NCI-H69 (cell line): ENCODE measurements around the gene RAPGEF3.

Experiments
- DNase-seq: peaks from one replicate; lab custom pipeline; 2025; lab: John Stamatoyannopoulos, UW

Gene RAPGEF3

DNA sequence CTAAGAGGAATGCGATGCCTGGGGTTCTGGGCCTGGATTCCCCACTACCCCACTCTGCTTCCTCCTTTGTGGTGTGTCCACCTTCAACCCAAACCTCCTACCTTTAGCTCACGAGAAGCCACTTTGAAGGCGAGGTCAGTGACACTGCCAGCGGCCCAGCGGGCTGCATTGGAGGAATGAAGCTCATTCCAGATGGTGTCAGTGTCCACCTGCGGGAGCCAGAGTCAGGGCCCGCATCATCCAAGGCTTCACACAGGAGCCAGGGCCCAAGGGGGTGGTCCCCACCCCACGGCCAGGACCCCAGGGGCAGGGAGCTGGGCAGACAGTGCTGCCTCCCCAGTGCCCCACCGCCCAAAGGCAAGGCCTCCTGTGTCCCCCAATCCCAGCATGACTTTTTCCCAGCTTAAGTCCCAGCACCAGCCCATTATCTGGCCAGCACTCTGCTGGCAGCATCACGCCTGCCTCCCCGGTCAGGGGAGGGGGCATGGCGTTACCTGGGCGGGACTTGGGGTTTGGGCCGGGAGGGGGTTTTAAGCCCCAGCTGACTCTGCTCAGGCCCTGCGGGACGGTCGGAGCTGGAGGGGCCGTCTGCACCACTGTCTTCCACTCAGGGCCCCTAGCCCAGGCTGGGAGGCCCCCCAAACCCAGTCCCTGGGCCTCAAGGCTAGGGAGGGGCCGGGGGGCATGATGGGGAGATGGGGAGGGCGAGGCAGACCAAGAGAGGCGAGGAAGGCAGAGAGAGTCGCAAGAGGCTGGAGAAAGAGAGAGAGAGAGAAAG lies 31.2 kb upstream of the RAPGEF3 start:
- DNase-seq = no peak

DNA sequence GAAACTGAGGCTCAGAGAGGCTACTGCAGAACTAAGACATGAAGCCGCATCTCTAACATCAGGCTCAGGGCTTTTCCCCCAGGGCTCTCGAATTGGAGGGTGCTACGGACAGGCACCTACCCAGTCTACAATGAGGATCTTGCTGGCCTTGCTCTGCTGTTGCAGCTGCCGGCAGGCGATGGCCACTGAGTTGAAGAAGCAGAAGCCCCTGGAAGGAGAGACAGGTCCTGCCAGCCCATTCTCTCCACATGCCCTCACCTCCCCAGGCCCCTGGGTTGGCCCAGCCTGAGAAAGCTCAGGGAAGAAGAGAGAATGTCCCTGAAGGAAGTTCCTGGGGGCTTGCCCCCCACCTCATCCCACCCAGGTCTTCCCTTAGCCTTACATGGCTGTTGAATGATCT lies 30.5 kb upstream of the RAPGEF3 start:
- DNase-seq = no peak

DNA sequence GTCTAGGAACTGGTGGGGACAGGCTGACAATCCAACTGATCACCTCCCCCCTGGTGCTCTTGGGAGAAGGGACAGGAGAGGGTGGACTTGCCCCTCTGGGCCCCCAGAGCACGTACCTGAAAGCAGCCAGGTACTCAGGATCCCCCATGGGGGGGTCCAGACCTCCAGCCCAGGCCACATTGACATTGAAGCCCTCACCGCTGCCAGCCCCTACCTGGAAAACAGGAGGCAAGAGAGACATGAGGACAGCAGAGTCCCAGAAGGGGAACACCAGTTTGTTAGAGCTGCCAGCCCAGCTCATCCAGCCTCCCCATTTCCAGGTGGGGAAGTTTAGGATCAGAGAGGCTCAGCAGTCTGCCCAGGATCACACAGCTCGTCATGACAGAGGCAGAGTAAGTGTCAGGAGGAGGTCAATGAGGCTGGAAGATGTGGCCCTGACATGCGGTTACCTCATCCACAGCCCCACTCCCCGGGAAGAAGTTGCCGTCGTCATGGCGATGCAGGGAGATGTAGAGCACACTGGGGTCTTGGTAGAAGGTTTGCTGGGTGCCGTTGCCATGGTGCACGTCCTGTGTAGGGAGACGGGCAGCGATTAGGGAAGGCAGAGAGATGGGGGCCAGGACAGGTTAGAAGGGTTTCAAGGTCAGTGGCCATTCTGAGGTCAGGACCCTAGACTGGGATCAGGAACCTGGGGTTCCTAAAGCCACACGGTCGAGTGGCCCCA lies 29.1 kb upstream of the RAPGEF3 start:
- no peak for DNase-seq

DNA sequence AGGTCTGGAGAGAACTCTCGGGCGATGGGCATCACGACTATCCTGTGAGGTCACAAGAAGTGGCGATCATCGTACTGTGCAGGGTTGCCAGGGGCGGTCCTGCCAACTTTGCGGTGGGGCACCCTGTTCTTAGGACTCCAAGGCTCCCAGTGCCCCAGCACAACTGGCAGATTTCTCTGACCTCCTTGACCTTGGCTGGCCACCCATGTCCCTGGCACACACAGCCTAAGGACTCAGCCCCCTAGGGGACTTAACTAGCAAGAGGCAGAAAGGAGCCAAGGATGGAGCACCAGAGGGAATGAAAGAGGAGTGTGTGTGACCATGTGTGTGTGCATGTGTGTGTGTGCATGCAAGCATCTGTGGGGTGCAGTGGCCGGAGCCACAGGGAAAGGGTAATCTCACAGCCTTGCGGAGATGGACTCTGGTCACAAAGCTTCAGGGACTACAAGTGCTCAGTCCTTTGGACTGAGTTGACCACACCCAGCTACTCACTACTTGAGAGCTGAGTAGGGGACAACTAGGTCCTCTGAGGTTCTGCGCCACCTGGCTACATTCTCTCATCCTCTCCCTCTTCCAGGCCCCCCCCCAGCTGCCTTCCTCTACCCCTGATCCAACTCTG lies 28.1 kb upstream of the RAPGEF3 start:
- DNase-seq = no peak

DNA sequence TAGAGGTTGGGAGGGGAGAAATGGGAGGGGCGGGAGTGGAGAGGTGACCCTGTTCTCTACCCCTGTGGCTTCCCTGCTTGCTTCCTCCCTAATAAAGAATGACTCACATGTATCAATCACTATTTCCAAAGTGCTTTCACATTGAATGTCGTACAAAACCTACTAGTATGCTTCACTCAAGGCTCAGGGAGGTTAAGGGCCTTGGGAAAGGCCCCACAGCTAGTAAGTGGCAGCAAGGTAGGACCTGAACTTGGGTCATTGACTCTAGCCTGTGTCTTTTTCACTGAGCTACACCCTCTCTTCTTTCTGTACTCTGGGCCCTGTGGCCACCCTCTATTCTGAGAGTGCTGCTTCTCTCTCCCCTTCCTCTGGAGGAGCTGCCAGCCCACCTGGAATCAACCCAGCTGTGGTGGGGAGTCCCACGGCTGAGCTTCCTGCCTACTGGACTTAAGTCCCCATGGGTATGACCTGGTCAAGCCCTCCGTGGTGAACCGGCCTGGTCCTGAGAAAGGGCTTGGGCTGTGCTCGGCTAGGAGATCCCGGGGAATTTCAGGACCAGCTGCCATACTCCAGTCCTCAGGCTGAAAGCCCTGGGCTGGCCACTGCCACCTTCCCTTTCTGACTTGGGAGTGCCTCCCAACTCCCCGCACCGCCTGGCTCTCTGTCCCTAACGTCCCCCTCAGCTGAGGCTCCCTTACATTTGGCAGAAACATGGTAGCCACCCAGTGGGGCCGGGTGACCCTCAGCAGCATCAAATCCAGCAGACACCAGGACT lies 27.4 kb upstream of the RAPGEF3 start:
- no peak for DNase-seq

DNA sequence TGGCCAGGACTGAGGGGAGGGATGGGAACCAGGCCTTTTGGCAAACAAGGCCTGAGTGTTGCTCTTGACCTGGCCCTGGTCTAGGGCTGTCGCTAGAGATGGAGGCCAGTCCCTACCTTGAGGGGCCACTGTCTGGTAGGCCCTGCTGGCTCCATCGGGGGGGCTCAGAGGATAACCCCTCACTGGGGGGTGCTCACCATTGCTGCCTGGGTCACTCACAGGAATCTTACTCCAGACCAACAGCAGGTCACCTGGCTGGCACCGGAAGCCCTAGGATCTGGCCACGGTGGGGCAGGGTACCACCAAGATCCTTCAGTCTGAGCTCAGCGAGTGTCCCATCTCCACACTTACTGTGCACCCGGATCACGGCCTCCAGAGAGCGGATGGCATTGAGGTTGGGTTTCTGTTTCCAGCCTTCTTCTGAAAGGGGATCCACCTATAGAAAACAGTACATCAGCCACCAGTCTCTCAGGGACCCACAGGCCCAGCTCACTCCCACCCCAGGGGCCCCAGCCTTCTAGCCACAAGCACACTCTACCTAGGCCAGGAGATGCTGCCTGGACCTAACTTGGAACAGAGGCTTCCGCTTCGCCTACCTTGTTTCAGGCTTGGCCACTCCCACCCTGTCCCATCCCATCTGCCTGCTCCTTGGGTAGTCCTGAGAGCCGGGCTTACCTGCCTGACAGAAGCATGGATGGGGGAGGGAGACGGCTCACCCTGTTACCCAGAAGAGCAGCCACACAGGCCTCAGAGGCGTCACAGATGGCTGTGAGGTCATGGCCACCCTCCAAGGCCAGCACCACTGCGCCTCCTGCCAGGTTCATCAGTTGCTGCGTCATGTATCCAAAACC lies 26.6 kb upstream of the RAPGEF3 start:
- peak; percentile 15 for DNase-seq

DNA sequence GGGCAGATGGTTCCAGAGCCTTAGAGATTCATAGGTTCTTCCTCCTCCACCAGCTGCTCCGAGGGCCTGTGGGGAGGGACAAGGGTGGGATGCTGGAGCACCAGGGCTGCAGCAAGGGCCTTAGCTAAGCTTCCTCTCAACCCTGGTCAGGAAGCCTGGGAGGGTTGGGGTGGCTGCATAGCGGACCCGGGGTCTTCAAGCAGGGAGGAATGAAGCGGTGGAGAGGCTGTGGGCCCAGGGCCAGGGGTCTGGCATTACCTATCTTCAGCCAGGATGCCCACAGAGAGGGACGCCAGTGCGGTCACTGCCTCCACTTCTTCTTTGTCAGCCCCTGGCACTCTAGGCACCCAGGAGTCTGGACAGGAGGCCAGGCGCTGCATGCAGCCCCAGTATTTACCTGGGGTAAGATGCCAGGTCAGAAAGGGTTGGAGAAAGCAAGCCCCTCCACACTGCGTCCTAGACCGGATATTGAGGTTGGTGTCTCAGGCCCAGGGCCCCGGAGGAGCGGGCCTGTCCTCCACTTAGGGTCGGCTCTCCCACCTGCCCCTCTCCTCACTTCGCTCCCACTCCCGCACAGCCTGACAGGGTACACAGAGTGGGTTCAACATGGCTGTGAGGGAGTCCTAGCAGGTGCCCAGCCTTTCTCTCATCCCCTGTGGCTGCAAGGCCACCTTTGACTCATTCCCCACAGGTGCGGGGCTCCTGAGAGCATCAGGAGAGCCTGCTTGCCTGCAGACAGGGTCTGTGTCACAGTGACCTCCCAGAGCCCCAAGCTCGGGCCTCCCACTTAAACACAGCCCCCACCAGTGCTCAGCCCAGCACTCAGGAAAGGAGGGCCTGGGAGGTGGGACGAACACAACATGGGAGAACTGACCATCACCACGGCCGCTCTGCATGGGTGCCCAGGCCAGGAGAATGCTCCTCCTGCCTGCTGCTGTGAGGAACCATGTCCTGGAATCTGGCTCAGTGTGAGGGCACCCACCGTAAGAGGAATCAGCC lies 25.4 kb upstream of the RAPGEF3 start:
- DNase-seq = no peak

DNA sequence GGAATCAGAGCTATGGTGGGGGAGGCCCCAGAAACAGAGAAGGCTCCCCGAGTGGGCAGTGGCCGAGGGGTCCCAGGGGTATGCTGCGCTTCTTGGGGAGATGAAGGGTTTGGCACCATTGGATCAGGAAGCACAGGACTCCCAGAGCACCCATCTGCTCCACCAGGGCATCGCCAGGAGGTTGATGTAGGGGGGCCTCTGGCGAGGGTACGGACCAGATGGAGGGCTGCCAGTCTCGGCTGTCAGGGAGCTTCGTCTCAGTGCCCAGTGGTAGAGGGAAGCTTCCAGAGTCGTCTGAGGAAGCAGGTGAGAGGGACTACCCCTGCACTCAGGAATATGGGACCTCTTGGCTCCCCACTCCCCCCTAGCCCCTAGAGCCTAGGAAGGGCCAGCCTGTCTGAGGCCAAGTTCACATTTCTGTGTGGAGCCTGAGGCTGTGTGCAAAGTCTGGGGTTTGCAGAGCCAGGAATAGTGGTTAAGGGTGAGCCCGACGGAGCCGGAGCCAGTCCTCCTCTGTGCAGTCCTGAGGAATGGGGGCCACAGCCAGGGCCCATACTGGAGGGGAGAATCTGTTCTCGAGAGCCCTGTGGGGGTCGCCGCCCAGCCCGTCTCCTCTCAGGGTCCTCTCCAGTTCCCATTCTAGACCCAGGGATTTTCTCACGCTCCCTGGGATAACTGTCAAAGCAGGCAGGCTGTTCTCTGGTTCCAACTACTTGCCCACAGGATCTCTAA lies 24.5 kb upstream of the RAPGEF3 start:
- no peak for DNase-seq

DNA sequence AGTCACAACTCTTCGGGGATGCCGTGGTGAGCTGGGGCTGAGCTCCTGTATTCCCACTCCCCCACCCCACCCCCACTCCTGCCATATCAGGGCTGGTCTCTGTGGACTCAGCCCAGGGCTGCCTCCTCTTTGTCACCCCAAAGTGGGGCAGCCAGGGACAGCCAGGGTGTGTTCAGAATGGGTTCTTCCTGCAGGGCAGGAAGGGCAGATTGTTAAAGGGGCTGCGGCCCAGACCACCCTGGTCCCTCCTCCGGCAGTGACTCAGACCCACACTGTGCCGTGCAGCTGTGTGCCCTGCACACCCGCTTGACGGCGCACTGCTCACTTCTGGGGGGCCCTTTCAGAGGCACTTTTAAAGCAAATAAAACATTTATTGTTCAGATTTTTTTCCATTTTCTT lies 23.7 kb upstream of the RAPGEF3 start:
- DNase-seq = no peak

DNA sequence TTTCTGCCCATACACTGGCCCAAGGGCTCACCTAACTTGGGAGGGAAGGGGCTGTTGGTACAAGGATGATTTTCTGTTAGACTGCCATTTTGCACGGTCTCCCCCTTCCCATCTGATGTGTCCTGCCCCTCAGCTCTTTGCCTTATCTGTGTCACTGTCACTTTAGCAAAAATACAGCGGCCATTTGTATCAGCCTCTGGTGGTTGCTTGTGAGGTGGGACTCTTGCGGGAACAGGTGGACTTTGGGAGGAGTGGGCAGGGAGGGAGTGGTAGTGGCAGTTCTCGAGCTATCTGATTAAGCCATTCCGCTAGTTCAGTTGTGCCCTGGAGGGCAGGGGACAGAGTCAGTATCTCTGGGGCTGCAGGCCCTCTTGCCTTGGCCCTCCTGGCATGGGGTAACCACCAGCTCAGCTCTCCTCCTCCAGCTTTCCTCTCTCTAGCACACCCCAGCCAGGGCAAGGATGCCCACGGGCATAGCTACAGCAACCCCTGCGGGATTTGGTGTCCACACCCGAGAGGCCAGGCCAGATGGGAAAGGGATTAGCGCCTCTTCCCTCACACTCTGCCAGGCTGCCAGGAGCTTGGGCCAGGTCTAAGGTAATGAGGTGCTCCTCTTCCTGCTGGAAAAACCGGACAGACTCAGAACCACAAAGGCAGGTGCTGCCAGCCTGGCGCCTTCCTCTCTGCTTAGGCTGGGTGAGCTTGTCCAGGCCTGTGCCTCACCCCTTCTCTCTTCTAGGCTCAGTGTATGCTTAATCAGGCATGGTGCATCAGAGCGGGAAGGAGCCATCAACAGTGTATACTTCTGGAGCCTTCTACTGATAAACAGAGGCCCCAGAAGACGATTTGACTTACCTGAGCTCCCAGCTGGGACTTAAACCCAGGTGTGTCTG lies 23.0 kb upstream of the RAPGEF3 start:
- no peak for DNase-seq

DNA sequence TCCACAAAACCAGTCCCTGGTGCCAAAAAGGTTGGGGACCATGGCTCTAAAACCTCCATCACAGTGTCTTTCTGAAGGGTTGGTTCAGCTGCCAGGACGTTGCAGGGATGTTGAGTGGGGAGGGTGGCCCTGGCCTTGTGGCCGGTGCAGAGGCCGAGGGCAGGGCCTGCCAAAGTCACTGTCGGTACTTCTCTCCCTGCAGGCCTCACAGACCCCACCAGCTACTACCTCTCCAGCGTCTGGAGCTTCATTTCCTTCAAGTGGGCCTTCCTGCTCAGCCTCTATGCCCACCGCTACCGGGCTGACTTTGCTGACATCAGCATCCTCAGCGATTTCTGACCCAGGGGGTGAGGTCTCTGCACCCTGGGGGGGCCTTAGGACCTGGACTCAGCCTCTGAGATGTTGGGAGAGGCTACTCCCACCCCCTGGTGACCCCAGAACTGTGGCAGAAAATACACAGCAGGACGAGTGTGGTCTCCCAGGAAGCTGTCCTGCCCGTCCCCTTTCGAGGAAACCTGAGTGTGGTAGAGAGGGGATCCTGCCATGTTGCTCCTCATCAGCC lies 21.3 kb upstream of the RAPGEF3 start:
- DNase-seq = no peak

DNA sequence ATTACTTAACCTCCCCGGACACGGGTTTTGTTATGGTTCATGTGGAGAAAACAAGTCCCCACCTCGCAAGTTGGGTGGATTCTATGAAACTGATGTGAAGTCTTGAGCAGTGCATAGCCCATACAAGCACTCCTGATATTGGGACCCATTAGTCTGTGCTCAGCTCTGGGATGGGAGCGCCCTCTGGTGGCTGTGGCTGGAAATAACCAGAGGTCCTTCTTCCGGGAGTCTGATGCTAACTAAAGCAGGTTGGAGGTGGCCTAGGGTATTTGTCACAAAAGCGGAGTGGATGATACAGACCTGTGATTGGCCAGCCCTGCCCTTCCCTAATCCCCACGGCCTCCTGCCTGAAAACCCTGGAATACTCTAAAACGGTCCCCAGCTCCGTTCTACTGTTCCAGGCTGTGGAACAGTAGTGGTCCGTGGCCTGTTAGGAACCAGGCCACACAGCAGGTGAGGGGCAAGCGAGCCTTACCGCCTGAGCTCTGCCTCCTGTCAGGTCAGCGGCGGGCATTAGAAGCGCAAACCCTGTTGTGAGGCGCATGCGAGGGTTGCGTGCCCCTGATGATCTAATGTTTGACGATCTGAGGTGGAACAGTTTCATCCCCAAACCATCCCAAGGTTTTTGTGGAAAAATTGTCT lies 20.7 kb upstream of the RAPGEF3 start:
- DNase-seq = peak; percentile 82

DNA sequence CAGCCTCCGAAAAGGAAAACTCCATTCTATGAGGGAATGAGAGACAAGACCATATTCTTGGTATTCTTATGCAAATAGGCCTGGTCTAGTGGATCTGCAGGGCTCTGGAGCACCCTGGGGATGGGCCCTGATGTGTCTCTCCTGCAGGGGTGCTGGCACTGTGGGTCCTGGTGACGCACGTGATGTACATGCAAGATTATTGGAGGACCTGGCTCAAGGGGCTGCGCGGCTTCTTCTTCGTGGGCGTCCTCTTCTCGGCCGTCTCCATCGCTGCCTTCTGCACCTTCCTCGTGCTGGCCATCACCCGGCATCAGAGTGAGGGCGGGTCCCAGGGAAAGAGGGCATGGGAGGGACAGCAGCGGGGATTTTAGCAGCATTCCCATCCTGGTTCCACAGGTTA lies 20.2 kb upstream of the RAPGEF3 start:
- DNase-seq = no peak

DNA sequence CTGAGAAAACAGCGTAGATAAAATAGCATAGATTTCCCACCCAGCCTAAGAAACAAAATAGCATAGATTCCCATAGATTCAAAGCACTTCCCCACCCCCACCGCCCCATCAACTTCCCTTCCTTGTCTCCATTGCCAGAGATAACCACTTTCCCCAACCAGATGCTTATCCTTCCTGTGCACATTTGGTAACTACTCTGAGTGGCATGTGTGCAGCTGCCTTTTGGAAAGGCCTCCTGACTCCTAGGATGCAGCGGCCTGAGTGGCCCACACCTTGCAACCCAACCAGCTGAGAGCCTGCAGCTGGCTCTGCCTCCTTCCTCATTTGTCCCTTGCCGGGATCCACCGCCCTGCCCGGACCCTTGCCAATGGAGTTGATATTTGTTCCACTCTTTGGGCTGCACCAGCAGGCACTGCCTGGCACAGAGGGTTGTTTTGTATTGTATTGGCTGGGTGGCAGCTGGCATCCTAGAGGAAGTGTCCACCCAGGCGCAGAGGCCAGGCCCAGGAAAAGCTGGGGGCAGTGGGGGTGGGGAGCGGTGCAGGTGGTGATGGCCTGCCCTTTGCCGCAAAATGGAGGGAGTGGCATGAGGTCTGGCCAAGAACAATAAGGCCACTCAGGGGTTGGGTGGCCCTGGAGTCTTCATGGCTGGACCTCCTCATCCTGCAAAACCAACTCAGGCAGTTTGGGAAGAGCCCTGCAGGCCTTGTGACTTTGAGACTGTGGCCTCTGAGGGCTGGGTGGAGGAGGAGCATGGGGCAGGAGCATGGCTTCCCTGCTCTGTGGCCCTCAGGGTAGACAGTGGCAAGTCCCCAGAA lies 19.3 kb upstream of the RAPGEF3 start:
- no peak for DNase-seq

DNA sequence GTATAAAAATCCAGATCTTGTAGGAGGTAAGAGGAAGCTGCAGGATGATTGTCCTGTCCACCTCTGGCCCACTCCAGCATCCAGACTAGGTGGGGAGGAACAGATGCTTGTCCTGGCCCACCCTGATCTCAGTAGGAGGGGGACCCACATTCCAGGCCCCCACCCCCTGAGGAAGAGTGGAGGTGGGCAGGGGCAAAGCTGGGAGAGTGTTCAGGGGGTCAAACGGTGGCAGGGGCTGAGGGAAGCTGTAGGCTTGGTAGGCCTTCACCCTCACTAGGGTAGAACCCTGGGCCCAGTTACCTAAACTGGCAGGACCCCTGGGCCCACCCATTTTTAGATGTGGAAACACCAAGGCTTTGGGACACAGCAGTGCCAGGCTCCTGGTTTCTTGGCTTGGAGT lies 18.5 kb upstream of the RAPGEF3 start:
- DNase-seq = no peak

DNA sequence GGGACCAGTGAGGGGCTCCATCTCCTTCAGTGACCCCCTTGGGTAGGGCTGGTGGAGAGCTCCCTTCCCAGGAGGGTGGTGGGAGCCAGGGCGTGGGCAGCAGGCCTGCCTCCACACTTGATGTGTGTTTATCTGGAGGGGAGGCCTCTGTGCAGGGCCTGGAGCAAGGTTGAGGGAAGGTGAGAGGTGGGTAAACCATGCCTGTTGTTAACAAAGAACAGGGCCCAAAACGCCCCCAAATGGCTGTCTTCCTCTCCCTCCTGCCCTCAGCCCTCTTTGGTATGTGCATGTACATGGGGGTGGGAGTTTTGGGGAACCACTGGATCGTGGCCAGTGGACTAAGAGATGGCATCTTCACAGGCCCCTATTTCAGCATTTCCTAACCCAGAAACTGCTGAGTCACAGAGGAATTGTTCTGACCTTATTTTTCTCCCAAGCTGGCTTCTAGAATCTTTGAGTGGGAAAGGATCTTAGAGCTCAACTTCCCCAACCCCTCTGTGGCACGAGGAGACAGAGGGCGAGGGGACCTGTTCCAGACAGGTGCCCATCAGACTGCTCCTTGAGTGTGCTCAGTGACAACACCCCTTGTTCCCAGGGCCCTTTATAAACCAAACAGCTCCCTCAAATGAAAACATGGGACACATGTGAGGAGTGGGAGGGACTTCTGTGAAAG lies 17.9 kb upstream of the RAPGEF3 start:
- no peak for DNase-seq
